ENCODE data around the gene LDLRAD2. TPM values are rescaled to one million over a fixed set of nuclear protein-coding genes. Genes with fewer than 3 reads are reported as not detected.

Gene LDLRAD2
- total and polyA plus RNA-seq, 9 of the 15 experiments (the other 6 are each of a cell fraction or from before 2014, with no cell fraction given): 0.45 to 0.48 TPM; not detected in 7

- FAIRE-seq (no peak), DNase-seq (ENCODE audit: extremely low read depth in 1 of 4, low spot score in 3 of 4) (no peak), ATAC-seq (no peak)
- no peaks in the 10 kb centered on the region for H3K9me3 ChIP-seq (replicated peaks; ENCODE audit: control insufficient read depth, insufficient read depth, low read depth, low read length)
- CTCF ChIA-PET (ENCODE audit: low intra/inter-chr PET ratio): no interaction called here
- H3K4me1 ChIP-seq (replicated peaks in 1 of 2; ENCODE audit: control insufficient read depth in 2 of 2, insufficient read depth in 2 of 2, low read length in 2 of 2): peaks cover 8 to 19% of the 10 kb centered on the region in 2 experiments
- no peak overlapping the region for H3K4me3 ChIP-seq
- no peaks in the 10 kb centered on the region for H3K9me1 ChIP-seq (ENCODE audit: control insufficient read depth, insufficient read depth, low read length)
- 69% methylated on average over 2 of the region's 2 CpGs for WGBS (ENCODE audit: insufficient coverage, low coverage, missing lambda C conversion rate)
- H3K79me2 ChIP-seq (ENCODE audit: control insufficient read depth, insufficient read depth, low read length): peaks cover 99% of the 10 kb centered on the region
- intact Hi-C loops (cut with micrococcal nuclease): no loop called here
- TF ChIP-seq CC2D1A (IDR thresholded peaks at IDR 0.05) (no peak), ZNF507 (tag; conservative IDR thresholded peaks at IDR 0.05) (no peak), EZH2 (IDR thresholded peaks at IDR 0.05; ENCODE audit: borderline replicate concordance, low read depth, low read length) (no peak), LEF1 (IDR thresholded peaks at IDR 0.05) (no peak), CBX5 (IDR thresholded peaks at IDR 0.05; ENCODE audit: borderline replicate concordance, low read depth) (no peak), MTF1 (CRISPR knock-in tag; IDR thresholded peaks at IDR 0.05; ENCODE audit: borderline replicate concordance) (no peak), GTF2A2 (tag; IDR thresholded peaks at IDR 0.05) (no peak), MXI1 (IDR thresholded peaks at IDR 0.05; ENCODE audit: low read depth, low read length) (no peak)
- TF ChIP-seq, protein P1, sequence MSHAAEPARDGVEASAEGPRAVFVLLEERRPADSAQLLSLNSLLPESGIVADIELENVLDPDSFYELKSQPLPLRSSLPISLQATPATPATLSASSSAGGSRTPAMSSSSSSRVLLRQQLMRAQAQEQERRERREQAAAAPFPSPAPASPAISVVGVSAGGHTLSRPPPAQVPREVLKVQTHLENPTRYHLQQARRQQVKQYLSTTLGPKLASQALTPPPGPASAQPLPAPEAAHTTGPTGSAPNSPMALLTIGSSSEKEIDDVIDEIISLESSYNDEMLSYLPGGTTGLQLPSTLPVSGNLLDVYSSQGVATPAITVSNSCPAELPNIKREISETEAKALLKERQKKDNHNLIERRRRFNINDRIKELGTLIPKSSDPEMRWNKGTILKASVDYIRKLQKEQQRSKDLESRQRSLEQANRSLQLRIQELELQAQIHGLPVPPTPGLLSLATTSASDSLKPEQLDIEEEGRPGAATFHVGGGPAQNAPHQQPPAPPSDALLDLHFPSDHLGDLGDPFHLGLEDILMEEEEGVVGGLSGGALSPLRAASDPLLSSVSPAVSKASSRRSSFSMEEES (CRISPR knock-in tag; IDR thresholded peaks at IDR 0.05): no peak
- peak overlapping the region; percentile 2; the same call in 1 of the 3 replicates for H3K27ac ChIP-seq (ENCODE audit: extremely low read depth, low read depth, low read length)
- BruUV-seq (replicated peaks): no TSS peak
- in situ Hi-C loops (cut with MboI): no loop called here
- POLR2A ChIA-PET: interaction anchor here (0.7 kb wide), 1 partner anchor 93 kb away, joined by 3 read pairs; no protein-coding TSS in a partner anchor
- H3K36me3 ChIP-seq (ENCODE audit: control insufficient read depth, insufficient read depth, low read length): peaks cover 29% of the 10 kb centered on the region
- 0 out of 2 replicates have a peak, but pooled peaks cover 7% of the 10 kb centered on the region for H4K20me1 ChIP-seq (replicated peaks; ENCODE audit: control insufficient read depth, insufficient read depth, low read length)
- no peak overlapping the region for H3K4me2 ChIP-seq (ENCODE audit: insufficient read depth, low read length)
- no peaks in the 10 kb centered on the region for H3K27me3 ChIP-seq (ENCODE audit: control insufficient read depth in 2 of 2, insufficient read depth in 2 of 2, low read length in 2 of 2)
- no peak overlapping the region for H2AFZ ChIP-seq (ENCODE audit: low read depth, low read length)
- no peak overlapping the region for H3K9ac ChIP-seq (ENCODE audit: insufficient read depth in 1 of 2, low read depth in 2 of 2, low read length in 2 of 2)
Observed at GRCh38 chr1:21775550-21775914, 36.5 kb upstream of the LDLRAD2 start.

Measured in K562 (cell line).